Measurements from ENCODE around the gene F2RL2.

Gene F2RL2

DNA sequence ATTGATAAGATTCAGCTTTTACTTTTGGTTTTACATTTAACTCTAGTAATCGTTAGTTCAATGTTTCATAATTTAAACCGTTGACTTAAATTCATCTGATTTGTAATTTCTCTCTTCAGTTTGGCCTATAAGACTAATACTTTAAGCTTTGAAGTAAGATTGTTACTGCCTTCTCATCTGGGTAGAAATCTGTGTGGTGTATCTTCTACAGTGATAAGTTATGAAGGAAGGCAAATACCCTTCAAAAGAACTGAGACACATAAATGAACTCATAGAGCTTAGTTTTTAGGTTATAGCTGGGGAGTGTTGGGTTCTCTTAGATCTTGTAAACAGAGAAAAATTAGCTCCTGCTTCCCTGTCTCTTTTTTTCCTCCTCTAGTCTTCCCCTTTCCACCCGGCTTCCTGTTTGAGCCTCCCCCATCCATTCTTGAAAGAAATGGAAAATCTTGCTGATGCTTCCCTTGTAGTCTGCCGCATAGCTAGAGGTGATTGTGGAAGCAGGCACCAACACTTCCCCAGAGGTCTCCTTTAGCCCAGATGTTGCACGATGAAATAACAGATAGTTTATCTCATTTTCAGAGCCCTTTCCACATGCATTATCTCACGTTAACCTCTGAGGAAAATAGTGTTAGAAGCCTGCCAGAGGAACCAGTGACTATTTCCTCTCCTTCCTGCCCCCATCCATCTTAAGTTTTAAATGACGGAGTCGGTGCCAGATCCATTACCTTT, 2.0 kb upstream of the F2RL2 start:
- H3K27ac ChIP-seq (ENCODE audit: low read depth in 2 of 2, low read length in 2 of 2) = no peak overlapping the region
- no peaks in the 10 kb centered on the region for H3K4me1 ChIP-seq (ENCODE audit: control insufficient read depth in 2 of 2, insufficient read depth in 2 of 2, low read length in 2 of 2)
- no peak overlapping the region for H3K4me3 ChIP-seq (ENCODE audit: low read length in 2 of 2)
- no peaks in the 10 kb centered on the region for H3K27me3 ChIP-seq (ENCODE audit: control insufficient read depth in 2 of 2, insufficient read depth in 2 of 2, low read length in 2 of 2)
- no peaks in the 10 kb centered on the region for H3K36me3 ChIP-seq (ENCODE audit: control insufficient read depth in 2 of 2, insufficient read depth in 2 of 2, low read length in 2 of 2)
- H3K9ac ChIP-seq (ENCODE audit: low read depth in 1 of 2, low read length in 2 of 2) = no peak overlapping the region
- no peaks in the 10 kb centered on the region for H3K9me3 ChIP-seq (ENCODE audit: control insufficient read depth in 2 of 2, low read length in 2 of 2)

DNA sequence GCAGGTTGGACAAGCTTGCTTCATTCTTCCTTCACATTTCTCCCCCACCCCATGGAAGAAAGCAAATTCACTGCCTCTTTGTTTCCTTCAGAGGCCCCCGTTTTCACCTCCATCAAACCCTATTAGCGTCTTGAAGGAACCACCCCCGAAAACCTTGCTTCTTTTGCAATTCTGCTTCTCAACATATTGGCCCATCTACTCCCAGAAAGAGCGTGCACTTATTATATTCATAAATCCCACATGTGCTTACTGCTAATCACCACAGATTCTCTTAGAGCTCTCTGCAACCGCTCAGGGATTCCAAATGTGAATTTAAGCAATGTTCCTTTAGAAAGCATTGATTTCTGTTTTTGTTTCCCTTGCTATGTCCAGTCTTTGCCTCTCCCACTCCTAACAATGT, 1.1 kb downstream of the F2RL2 start:
- no peak overlapping the region for H3K9ac ChIP-seq (ENCODE audit: low read depth in 1 of 2, low read length in 2 of 2)
- peaks cover 5 to 7% of the 10 kb centered on the region in 2 donors for H3K36me3 ChIP-seq (ENCODE audit: control insufficient read depth in 2 of 2, insufficient read depth in 2 of 2, low read length in 2 of 2)
- H3K4me3 ChIP-seq (ENCODE audit: low read length in 2 of 2) = peak overlapping the region in 1 of 2 donors; percentile 9
- no peak overlapping the region for H3K27ac ChIP-seq (ENCODE audit: low read depth in 2 of 2, low read length in 2 of 2)
- H3K27me3 ChIP-seq (ENCODE audit: control insufficient read depth in 2 of 2, insufficient read depth in 2 of 2, low read length in 2 of 2) = no peaks in the 10 kb centered on the region
- H3K9me3 ChIP-seq (ENCODE audit: control insufficient read depth in 2 of 2, low read length in 2 of 2) = no peaks in the 10 kb centered on the region
- H3K4me1 ChIP-seq (ENCODE audit: control insufficient read depth in 2 of 2, insufficient read depth in 2 of 2, low read length in 2 of 2) = no peaks in the 10 kb centered on the region

DNA sequence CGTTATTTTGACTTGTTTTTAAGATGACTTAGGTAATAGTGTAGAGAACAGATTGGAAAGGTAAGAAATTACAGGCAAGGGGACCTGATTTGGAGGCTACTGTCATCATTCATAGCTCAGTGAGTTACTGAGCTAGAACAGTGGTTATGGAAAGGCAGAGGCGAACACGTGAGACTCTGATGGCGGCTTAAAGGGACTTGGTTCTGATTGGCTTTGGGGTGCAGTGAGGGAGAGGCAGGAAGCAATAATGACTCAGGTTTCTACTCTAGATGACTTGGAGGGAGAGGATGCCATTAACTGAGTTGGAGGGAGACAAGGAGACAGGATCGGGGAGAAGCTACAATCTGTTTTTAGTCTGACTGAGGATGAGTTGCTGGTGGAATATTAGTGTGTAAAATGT, 3.0 kb downstream of the F2RL2 start:
- Histone ChIP-seq H3K27me3 (ENCODE audit: control insufficient read depth in 2 of 2, insufficient read depth in 2 of 2, low read length in 2 of 2) (no peaks in the 10 kb centered on the region), H3K27ac (ENCODE audit: low read depth in 2 of 2, low read length in 2 of 2) (no peak overlapping the region), H3K9ac (ENCODE audit: low read depth in 1 of 2, low read length in 2 of 2) (no peak overlapping the region), H3K36me3 (ENCODE audit: control insufficient read depth in 2 of 2, insufficient read depth in 2 of 2, low read length in 2 of 2) (peaks cover 5 to 9% of the 10 kb centered on the region in 2 donors), H3K4me1 (ENCODE audit: control insufficient read depth in 2 of 2, insufficient read depth in 2 of 2, low read length in 2 of 2) (no peaks in the 10 kb centered on the region), H3K4me3 (ENCODE audit: low read length in 2 of 2) (no peak overlapping the region), H3K9me3 (ENCODE audit: control insufficient read depth in 2 of 2, low read length in 2 of 2) (no peaks in the 10 kb centered on the region)

DNA sequence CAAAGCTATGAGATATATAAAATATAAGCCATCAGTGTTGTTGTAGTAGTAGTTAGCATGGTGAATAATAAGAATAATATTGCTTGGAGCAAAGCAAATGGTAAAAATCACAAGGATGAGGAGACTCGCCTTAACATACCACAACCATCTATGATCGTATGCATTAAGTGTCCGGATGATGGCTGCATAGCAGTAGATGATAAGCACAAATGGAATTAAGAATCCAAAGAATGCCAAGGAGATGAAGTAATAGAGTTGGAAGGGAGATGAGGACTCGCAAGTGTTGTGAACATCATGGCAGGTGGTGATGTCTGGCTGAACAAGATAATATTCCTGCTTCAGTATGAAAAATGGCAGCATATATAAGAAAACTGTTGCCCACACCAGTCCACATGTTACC, 5.5 kb downstream of the F2RL2 start:
- H3K9ac ChIP-seq (ENCODE audit: low read depth in 1 of 2, low read length in 2 of 2) = no peak overlapping the region
- H3K4me1 ChIP-seq (ENCODE audit: control insufficient read depth in 2 of 2, insufficient read depth in 2 of 2, low read length in 2 of 2) = no peaks in the 10 kb centered on the region
- peaks cover 5 to 17% of the 10 kb centered on the region in 2 donors for H3K36me3 ChIP-seq (ENCODE audit: control insufficient read depth in 2 of 2, insufficient read depth in 2 of 2, low read length in 2 of 2)
- H3K27ac ChIP-seq (ENCODE audit: low read depth in 2 of 2, low read length in 2 of 2) = no peak overlapping the region
- H3K9me3 ChIP-seq (ENCODE audit: control insufficient read depth in 2 of 2, low read length in 2 of 2) = no peaks in the 10 kb centered on the region
- H3K4me3 ChIP-seq (ENCODE audit: low read length in 2 of 2) = no peak overlapping the region
- no peaks in the 10 kb centered on the region for H3K27me3 ChIP-seq (ENCODE audit: control insufficient read depth in 2 of 2, insufficient read depth in 2 of 2, low read length in 2 of 2)

DNA sequence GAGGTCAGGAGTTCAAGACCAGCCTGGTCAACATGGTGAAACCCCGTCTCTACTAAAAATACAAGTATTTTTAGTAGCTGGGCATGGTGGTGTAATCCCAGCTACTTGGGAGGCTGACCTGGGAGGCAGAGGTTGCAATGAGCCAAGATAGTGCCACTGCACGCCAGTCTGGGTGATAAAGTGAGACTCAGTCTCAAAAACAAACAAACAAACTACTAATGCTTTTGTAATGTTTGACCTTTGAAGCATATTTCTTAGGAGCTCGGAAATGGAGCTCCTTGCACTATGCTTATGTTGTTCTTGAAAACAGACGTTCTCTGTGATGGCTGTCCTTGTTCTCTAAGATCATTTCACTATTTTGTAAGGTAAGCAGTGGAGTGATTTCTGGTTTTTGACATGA, 6.0 kb downstream of the F2RL2 start:
- Histone ChIP-seq H3K27me3 (ENCODE audit: control insufficient read depth in 2 of 2, insufficient read depth in 2 of 2, low read length in 2 of 2) (no peaks in the 10 kb centered on the region), H3K9me3 (ENCODE audit: control insufficient read depth in 2 of 2, low read length in 2 of 2) (no peaks in the 10 kb centered on the region), H3K4me3 (ENCODE audit: low read length in 2 of 2) (no peak overlapping the region), H3K36me3 (ENCODE audit: control insufficient read depth in 2 of 2, insufficient read depth in 2 of 2, low read length in 2 of 2) (peaks cover 5 to 18% of the 10 kb centered on the region in 2 donors), H3K4me1 (ENCODE audit: control insufficient read depth in 2 of 2, insufficient read depth in 2 of 2, low read length in 2 of 2) (no peaks in the 10 kb centered on the region), H3K9ac (ENCODE audit: low read depth in 1 of 2, low read length in 2 of 2) (no peak overlapping the region), H3K27ac (ENCODE audit: low read depth in 2 of 2, low read length in 2 of 2) (no peak overlapping the region)

DNA sequence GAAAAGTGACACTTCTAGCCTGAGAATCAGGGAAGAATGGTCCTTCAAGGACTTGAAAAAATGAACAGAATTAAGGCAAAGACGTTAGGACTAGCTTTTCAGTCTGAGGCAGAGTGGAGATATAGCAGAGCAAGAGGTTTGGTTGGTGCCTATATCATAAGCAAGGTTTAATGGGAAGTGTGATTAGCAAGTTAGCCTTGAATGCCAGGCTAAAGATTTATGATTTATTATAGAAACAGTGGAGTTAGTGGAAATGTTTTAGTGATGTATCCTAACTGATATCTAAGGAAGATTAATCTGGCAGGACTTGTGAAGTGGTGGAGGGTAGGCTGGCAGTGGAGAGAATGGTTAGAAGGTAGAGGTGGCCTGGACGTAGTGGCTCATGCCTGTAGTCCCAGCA, 7.0 kb downstream of the F2RL2 start:
- Histone ChIP-seq H3K9ac (ENCODE audit: low read depth in 1 of 2, low read length in 2 of 2) (no peak overlapping the region), H3K27ac (ENCODE audit: low read depth in 2 of 2, low read length in 2 of 2) (no peak overlapping the region), H3K4me1 (ENCODE audit: control insufficient read depth in 2 of 2, insufficient read depth in 2 of 2, low read length in 2 of 2) (no peaks in the 10 kb centered on the region), H3K27me3 (ENCODE audit: control insufficient read depth in 2 of 2, insufficient read depth in 2 of 2, low read length in 2 of 2) (no peaks in the 10 kb centered on the region), H3K4me3 (ENCODE audit: low read length in 2 of 2) (no peak overlapping the region), H3K9me3 (ENCODE audit: control insufficient read depth in 2 of 2, low read length in 2 of 2) (no peaks in the 10 kb centered on the region), H3K36me3 (ENCODE audit: control insufficient read depth in 2 of 2, insufficient read depth in 2 of 2, low read length in 2 of 2) (peaks cover 11 to 25% of the 10 kb centered on the region in 2 donors)

DNA sequence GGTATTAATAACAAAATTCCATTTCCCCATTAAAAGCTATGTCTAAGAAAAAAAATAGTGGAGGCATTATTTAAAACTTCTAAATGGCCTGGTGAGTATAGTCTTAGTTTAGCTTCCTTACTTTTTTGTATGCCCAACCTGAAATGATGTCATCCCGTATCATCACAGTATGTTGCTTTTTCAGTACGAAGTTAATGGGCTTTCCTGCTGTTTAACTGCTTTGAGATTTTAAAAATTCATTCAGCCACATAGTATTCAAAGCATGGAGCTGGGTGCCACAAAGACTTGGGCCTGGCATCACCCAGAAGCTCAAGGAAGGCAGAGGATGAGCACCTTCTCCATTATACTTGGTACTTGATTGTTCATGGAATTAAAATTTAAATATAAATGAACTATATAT, 7.4 kb downstream of the F2RL2 start:
- H3K27ac ChIP-seq (ENCODE audit: low read depth in 2 of 2, low read length in 2 of 2) = no peak overlapping the region
- H3K36me3 ChIP-seq (ENCODE audit: control insufficient read depth in 2 of 2, insufficient read depth in 2 of 2, low read length in 2 of 2) = peaks cover 15 to 29% of the 10 kb centered on the region in 2 donors

DNA sequence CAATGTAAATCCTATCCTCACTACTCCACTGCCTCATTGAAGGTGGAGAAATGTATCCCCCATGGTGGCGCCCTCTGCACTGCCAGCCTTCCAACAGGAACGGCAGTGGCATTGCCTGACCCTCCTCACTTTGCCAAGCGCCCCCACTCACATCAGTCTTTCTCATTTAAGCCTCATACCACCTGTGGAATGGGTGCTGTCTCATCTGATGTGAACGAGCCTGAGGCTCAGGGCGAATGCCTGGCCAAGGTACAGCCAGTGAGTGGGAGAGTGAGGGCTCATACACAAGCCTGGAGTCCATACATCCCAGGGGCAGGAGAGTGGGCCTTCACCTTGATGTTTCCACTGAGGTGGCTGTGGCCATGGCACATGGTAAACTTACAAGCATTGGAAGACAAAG, 10.3 kb downstream of the F2RL2 start:
- Histone ChIP-seq H3K9me3 (ENCODE audit: control insufficient read depth in 2 of 2, low read length in 2 of 2) (no peaks in the 10 kb centered on the region), H3K36me3 (ENCODE audit: control insufficient read depth in 2 of 2, insufficient read depth in 2 of 2, low read length in 2 of 2) (peaks cover 13 to 27% of the 10 kb centered on the region in 2 donors), H3K27ac (ENCODE audit: low read depth in 2 of 2, low read length in 2 of 2) (no peak overlapping the region)

More for the DNA sequence above, 7.4 kb downstream of the F2RL2 start:
- Histone ChIP-seq H3K4me1 (ENCODE audit: control insufficient read depth in 2 of 2, insufficient read depth in 2 of 2, low read length in 2 of 2) (no peaks in the 10 kb centered on the region), H3K4me3 (ENCODE audit: low read length in 2 of 2) (no peak overlapping the region), H3K27me3 (ENCODE audit: control insufficient read depth in 2 of 2, insufficient read depth in 2 of 2, low read length in 2 of 2) (no peaks in the 10 kb centered on the region), H3K9ac (ENCODE audit: low read depth in 1 of 2, low read length in 2 of 2) (no peak overlapping the region), H3K9me3 (ENCODE audit: control insufficient read depth in 2 of 2, low read length in 2 of 2) (no peaks in the 10 kb centered on the region)

DNA sequence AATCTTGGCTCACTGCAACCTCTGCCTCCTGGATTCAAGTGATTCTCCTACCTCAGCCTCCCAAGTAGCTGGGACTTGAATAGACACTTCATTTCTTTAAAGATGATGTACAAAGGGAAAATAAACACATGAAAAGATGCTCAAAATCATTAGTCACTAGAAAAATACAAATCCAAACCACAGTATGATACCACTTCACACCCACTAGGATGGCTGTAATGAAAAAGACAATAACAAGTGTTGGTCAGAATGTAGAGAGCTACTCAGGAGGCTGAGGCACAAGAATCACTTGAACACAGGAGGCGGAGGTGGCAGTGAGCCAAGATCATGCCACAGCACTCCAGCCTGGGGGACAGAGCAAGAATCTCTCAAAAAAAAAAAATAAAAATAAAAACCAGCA, 13.0 kb downstream of the F2RL2 start:
- Histone ChIP-seq H3K27me3 (ENCODE audit: control insufficient read depth in 2 of 2, insufficient read depth in 2 of 2, low read length in 2 of 2) (no peaks in the 10 kb centered on the region), H3K4me3 (ENCODE audit: low read length in 2 of 2) (no peak overlapping the region)

More for the DNA sequence above, 10.3 kb downstream of the F2RL2 start:
- no peak overlapping the region for H3K9ac ChIP-seq (ENCODE audit: low read depth in 1 of 2, low read length in 2 of 2)
- H3K27me3 ChIP-seq (ENCODE audit: control insufficient read depth in 2 of 2, insufficient read depth in 2 of 2, low read length in 2 of 2) = no peaks in the 10 kb centered on the region
- H3K4me3 ChIP-seq (ENCODE audit: low read length in 2 of 2) = no peak overlapping the region
- no peaks in the 10 kb centered on the region for H3K4me1 ChIP-seq (ENCODE audit: control insufficient read depth in 2 of 2, insufficient read depth in 2 of 2, low read length in 2 of 2)

DNA sequence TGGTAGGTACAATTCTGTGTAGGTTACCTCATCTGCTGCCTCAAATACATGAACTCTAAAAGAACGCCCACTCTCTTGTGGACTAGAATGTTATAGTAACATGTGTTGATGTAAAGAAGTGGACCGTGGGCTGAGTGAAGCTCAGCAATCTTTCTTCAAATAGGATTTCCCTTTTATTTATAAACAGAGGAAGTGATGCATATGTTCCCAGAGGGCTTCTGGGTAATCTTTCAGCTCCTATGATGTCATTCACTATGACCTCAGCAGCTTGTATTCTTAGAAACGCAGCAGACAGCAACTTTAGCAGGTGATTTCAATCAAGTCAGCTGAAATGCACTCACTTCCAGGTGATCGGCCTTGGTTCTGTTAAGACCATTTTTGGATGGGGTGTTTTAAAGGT, 14.4 kb downstream of the F2RL2 start:
- H3K36me3 ChIP-seq (ENCODE audit: control insufficient read depth in 2 of 2, insufficient read depth in 2 of 2, low read length in 2 of 2) = peaks cover 14 to 27% of the 10 kb centered on the region in 2 donors
- no peaks in the 10 kb centered on the region for H3K9me3 ChIP-seq (ENCODE audit: control insufficient read depth in 2 of 2, low read length in 2 of 2)
- peaks cover 0 to 6% of the 10 kb centered on the region in 2 donors for H3K4me1 ChIP-seq (ENCODE audit: control insufficient read depth in 2 of 2, insufficient read depth in 2 of 2, low read length in 2 of 2)
- no peaks in the 10 kb centered on the region for H3K27me3 ChIP-seq (ENCODE audit: control insufficient read depth in 2 of 2, insufficient read depth in 2 of 2, low read length in 2 of 2)
- H3K9ac ChIP-seq (ENCODE audit: low read depth in 1 of 2, low read length in 2 of 2) = no peak overlapping the region
- H3K27ac ChIP-seq (ENCODE audit: low read depth in 2 of 2, low read length in 2 of 2) = no peak overlapping the region
- H3K4me3 ChIP-seq (ENCODE audit: low read length in 2 of 2) = no peak overlapping the region

More for the DNA sequence above, 13.0 kb downstream of the F2RL2 start:
- H3K4me1 ChIP-seq (ENCODE audit: control insufficient read depth in 2 of 2, insufficient read depth in 2 of 2, low read length in 2 of 2) = no peaks in the 10 kb centered on the region
- H3K27ac ChIP-seq (ENCODE audit: low read depth in 2 of 2, low read length in 2 of 2) = no peak overlapping the region
- no peaks in the 10 kb centered on the region for H3K9me3 ChIP-seq (ENCODE audit: control insufficient read depth in 2 of 2, low read length in 2 of 2)
- no peak overlapping the region for H3K9ac ChIP-seq (ENCODE audit: low read depth in 1 of 2, low read length in 2 of 2)
- peaks cover 14 to 30% of the 10 kb centered on the region in 2 donors for H3K36me3 ChIP-seq (ENCODE audit: control insufficient read depth in 2 of 2, insufficient read depth in 2 of 2, low read length in 2 of 2)
